HG03135 (cell line): ENCODE data around the gene CABP2.
"Not testable (repeated sequence)": the region's sequence is repeated elsewhere in the genome, so short reads cannot be mapped to it uniquely, and the experiment has no call there.

Source experiments
- ATAC-seq: cut with Tn5 transposase; IDR thresholded peaks from one replicate; pipeline ENCODE4 v1.9.1; 2021; ENCODE audit warnings: mild to moderate bottlenecking, moderate library complexity; ENCODE audit not compliant: unreplicated experiment

CABP2 gene

DNA sequence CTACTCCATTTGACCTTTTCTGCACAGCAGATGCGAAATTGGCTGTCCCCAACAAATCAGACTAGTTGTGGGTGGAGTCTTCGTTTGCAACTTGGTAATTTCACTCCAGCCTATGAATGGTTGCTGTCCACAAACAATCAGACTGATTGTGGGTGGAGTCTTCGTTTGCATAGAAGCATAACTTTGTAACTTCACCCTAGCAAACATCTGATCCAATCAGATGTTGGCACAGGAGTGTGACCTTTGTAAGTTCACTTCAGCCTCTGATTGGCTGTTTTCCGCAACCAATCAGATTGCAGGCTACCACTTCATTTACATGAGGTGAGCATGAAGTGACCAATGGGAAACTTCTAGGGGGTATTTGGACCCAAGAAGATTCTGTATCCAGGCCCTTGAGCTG lies 16.3 kb upstream of the CABP2 start:
- no peak for ATAC-seq

DNA sequence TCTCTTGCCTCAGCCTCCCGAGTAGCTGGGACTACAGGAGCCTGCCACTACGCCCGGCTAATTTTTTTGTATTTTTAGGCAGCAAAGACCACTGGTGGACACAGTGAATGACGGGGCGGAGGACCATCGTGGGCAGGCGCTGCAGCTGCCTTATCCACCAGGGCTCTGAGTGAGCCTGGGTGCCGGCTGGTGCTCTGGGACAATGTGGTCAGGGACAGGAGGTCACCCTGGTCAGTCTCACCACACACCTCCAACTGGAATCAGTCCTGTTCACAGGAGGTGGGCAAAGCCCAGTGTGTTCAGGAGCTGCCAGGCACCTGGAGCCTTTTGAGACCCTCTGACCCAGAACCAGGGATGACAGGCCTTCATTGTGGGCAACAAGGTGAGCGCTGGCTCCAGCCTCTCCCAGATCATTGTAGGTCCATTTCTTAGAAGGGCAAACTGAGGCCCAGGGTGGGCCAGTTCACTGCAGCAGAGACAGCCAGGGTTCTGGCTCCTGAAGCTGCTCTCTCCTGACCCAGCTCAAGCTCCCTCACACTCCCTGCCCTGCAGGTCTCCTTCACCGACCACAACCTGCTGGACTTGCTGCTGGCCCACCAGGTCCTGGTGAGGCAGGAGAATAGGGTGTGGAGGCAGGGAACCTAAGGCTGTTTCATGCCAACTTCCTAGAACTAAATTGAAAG lies 15.7 kb upstream of the CABP2 start:
- no peak for ATAC-seq

DNA sequence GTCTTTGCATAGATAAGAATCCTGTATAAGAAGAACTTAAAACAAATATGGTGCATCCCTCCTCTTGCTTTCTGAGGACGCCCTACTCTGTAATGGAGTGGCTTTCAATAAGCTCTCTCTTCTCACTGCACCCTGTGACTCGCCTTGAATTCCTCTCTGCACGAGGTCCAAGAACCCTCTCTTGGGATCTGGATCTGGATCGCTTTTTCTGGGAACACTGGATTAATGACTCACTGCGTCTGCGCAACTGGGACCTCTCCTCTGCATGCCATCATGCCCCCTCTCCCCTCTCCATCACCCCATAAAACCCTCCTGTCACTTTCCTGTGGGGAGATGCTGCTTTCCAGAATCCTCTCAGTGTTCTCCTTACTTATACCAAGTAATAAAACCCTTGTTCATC lies 15.1 kb upstream of the CABP2 start:
- no peak for ATAC-seq

DNA sequence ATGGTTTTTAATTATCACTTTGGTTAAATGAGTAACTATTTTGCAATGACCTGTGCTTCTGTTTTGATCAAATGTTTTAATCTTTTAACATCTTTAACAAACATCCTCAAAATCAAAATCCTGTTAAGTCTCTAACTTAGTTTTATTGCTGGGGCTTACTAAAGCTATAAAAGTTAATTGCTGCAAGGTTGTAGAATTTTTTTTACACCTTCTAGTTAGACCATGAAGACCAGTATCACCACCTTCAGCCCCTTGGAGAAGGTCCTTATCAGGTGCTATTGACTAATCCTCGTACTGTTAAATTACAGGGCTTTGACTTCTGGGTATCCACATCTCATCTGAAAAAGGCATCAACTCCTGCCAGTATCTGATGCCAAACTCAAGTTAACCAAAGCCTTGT lies 12.3 kb upstream of the CABP2 start:
- ATAC-seq = no peak

DNA sequence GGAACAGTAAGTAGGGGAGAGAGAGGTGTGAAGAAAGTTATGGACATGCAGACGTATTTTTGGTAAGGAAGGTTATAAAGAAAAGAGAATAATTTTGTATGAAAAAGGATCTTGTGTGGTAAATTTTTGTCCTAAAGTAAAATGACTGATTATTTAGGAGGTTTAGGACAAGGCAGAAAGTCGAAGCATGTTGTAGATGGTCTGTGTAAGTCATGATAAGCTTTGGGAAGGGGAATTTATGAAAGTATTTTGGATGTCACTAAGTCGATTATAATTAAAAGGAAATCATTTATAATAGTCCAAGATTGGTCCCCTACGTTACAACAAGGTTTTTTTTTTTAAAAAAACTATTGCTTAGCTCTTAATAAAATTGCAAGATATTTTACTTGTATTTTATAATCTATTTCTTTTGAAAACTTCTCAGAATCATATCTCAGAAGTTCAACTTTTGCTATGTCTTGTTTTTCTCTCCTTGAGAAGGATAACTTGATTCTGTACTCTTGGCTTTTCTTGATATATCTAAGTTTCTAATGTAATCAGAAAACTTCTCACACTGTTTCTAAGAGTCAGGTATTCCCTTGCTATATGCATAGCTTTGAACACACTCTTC lies 10.9 kb upstream of the CABP2 start:
- ATAC-seq = no peak

DNA sequence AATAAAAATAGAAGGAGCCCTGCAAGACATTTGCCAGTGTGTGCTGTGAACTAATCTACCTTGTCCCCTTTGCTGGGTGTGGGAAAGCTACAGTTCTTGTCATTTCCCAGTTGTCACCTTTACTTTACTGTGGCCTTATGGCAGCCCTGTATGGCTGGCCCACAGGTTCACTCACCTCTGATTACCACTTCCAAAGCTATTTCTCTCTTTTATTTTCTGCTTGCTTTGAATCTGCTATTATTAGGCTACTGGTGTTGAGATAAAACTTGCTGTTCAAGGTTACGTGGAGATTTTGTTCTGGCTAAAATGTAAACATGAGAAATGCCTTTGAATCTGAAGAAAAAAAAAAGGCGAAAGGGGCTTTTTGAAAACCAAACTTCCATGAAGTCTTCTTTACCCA lies 9.6 kb upstream of the CABP2 start:
- no peak for ATAC-seq

DNA sequence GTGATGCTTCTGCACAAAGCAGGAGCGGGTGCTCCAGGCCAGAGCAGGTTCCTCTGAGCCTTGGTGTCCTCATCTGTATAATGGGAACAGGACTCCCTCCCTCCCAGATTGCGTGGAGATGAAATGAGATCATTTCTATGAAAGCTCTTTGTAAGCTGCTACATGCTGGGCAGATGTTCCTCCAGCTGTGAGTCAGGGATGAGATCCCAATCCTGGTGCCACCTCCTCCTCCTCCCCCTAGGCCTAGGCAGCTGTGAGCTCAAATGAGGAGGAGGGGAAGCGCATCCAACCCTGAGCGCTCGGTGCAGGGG lies 7.0 kb upstream of the CABP2 start:
- no peak for ATAC-seq

DNA sequence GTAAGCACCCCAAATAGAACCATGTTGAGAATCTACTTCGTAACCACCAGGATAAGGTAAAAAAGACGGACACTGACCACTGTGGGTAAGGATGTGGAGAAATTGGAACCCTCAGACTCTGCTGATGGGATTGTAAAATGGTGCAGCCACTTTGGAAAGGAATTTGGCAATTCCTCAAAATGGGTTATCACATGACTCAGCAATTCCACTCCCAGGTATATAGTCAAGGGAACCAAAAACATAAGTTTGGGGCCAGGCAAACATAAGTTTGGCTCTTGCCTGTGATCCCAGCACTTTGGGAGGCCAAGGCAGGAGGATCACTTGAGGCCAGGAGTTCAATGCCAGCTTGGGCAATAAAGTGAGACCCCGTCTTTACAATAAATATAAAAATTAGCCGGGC lies 5.1 kb upstream of the CABP2 start:
- no peak for ATAC-seq

DNA sequence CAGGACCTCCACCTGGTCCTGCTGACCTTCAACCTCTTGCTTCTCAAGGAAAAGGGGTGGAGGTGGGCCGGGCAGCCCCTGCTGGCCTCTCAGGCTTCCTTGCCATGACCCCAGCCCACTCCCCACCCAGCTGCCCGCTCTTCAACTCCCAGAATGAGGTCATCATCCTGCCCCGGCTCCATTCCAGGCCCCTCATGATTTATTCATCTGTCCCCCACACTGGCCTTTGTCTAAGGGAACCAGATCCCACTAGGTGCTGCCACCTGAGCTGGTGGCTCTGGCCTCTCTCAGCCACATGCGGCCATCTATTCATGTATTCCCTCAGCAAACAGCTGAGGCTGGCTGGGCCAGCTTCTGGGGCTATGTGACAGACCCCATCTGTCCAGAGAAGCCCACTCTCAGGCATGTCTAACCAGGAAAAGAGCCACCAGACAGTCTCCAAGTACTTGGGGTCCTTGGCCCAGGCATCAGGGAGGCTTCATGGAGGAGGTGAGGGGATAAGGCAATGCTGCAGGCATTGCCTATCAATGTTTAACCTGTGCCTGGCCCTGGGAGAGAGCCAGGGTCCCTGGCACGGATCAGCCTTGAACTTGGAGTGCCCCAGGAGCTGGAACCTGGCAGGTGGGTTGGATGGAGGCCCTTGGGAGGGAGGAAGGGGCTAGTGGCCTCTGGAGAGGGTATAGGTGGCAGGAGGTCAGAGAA lies 2.2 kb upstream of the CABP2 start:
- no peak for ATAC-seq

DNA sequence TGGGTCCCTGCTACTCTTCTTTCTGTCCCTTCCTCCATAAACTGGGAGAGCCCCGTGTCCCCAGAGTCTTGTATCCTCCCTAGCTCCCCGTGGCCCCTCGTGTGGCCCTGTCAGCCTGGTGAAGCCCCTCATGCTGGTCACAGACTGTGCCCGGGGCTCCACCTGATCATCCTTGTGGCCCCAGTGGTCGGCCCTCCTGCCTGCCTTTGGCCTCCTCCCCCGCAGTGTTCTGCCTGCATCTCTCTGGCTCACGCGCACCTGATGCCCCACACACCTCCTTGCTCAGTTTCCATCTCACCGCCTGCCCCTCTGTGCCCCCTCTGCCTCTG lies 1.2 kb upstream of the CABP2 start:
- ATAC-seq = no peak

DNA sequence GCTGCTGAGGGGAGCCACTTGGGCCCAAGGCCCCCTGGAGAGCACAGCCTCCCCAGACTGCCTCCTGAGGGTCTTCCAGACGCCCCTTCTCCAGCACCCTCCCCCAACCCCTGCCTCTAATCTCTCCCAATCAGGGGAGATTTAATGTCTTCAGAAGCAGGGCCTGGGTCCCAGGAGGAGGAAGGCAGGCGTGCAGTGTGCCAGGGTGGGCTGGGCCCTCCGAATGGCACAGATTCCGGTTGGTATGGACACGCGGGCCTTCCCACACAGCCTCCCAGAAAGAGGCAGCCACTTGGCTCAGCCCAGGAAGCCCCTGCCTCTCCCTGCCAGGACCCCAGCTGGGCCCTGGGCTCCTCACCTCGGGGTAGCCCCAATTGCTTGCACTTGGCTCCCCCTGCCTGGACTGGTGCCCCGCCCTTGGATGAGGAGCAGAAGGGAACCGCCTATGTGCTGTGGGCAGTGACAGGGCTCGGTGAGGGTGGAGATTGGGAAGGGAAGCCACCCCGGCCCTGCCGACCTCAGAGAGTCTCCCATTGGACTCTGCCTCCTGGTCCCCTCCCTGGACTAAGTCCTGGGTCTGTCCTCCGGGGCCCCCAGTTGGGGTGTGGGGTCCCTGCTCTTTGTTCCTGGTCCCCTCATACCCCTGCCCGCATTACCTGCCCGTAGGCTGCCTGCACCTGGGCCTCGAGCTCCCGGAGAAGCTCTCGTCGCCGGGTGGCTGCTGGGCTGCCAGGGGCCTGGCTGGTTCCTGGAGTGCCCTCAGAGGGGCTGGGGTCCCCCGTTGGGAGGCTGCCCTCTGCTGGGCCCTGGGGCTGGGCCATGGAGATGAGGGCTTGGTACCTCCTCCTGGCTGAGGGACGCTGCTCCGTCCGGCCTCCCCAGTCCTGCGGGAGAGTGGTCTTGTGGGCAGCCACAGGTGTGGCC lies 572 bp upstream of the CABP2 start:
- ATAC-seq = no peak

DNA sequence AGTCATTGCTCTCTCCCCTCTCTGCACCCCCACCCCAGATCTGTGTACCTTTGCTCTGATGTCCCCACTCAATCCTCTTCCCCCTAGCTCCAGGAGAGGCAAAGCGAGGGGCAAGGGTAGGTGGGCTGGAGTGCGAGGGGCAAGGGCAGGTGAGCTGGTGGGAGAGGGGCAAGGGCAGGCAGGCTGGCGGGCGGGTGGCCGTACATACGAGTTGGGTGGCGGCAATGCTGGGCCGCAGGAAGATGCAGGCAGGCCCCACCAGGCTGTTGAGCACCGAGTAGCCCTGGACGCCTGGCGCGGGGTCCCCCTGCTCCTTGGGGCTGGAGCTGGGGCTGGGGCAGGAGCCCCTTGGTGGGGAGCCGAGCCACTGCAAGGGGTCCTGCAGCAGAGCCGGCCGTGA lies 908 bp downstream of the CABP2 start:
- no peak for ATAC-seq

DNA sequence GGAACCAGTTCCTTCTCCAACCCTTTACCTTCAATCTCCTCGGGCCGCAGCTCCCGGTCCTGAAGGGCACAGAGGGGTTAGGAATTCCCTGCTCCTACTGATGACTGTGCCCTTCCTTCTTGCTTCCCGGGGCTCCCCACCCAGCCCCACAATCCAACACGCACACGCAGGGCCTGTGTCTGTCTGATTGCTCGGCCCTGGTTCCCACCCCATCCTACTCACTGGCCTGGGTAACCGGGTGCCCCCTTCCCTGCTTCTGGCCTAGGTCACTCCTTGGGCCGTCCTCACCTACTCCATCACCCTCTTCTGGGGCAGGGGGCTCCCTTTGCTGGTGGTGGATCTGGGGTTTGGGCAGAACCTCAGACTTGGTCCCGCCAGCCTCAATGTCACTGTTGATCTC lies 1.3 kb downstream of the CABP2 start:
- ATAC-seq = no peak

DNA sequence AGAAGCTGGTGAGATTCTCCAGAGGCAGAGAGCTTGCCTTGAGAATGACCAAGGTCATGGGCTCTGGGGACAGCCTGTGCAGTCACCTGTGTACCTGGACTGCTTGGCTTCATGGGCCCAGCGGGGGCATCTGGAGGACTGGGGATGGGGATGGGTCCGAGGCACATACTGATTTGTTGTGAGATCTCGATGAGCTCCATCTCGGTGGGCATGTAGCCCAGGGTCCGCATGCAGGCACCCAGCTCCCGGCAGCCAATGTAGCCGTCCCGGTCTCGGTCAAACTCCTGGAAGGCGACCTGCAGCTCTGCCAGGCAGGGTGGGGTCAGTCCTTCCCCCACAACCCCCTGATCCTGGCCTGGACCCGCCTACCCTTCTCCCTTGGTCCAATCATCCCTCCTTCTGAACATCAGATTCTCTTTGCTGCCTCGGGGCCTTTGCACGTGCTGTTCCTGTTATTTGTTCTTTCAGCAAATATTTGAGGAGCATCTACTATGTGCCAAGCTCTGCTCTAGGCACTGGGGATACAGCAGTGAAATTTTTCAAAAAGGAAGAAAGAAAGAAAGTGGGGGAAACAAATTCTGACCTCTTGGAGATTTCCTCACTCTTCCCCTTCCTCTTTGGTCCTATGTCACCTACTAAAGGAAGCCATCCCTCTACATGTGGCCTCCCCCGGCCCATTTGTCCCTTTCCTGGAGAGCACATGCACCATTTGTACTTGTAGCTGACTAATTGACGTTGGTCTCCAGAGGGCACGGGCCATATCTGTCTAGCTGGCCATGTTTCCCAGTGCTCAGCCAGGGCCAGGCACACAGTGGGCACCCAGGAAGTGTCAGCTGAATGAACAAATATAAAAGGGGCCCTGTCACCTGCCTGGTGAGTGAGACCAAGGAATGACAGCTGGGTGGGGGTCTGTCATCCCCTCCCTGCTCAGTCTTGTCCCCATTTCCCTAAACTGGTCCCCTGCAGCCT lies 2.1 kb downstream of the CABP2 start:
- ATAC-seq = no peak

DNA sequence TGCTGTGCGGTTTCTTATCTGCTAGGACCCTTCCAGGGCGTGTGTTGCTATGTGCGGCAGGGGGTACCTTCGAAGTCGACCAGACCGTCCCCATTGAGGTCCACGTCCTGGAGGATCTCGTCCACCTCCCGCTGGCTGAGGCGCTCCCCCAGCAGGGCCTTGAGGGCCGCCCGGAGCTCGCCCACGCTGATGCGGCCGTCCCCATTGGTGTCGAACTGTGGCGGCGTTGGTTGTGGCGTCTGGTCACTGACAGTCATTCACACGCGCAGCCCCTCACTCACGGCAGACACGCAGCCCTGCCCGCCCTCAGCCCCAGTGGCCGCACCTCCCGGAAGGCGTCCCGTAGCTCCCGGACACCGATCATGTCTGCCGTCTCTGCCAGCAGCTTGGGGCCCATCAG lies 3.5 kb downstream of the CABP2 start:
- ATAC-seq = no peak

DNA sequence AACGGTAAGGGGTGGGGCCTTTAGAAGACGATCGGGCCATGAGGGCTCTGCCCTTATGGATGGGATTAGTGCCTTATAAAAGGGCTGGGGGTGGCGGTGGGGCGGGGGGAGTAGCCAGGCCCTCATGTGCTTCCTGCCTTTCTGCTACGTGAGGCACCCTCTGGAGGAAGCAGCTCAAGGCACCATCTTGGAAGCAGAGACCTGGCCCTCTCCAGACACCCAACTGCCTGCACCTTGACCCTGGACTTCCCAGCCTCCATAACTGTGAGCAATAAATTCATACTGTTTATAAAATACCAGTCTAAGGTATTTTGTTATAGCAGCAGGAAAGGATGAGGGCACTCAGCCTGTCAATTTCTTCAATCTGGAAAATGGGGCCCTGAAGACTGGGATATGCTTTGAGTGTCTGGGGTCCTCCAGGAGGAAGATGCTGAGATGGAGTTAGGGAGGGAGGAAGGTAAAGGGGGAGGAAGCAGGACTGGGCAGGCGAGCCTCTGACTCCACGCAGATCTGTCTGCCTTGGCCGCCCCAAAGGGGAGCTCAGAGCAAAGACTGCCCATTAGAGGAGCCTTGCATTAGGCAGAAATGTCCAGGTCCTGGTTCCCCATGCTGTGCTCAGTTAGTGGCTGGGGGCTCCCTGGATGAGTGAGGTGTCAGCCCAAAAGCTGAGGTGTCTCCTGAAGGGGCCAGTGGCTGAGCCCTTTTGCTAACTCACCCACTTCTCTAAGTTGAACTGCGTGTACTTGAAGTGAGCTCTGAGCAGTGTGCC lies 5.3 kb downstream of the CABP2 start:
- no peak for ATAC-seq

DNA sequence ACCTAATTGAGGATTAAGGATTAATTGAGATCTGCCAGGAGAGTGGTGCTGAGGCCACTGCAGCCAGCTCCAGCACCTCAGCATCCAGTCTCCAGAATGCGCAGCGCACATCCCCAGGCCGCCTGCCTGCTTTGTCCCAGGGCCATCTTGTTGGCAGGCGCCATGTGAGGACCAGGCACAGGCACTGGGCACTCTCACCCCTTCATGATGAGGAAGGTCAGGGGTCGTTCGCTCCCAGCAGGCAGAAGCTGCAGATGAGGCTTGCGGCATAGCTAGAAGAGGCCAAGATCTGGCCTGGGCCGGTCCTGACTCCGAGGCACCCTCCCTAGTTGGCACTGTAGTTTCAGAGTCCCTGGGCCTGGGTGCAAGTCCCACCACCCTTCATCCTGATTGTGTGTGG lies 6.4 kb downstream of the CABP2 start:
- no peak for ATAC-seq

DNA sequence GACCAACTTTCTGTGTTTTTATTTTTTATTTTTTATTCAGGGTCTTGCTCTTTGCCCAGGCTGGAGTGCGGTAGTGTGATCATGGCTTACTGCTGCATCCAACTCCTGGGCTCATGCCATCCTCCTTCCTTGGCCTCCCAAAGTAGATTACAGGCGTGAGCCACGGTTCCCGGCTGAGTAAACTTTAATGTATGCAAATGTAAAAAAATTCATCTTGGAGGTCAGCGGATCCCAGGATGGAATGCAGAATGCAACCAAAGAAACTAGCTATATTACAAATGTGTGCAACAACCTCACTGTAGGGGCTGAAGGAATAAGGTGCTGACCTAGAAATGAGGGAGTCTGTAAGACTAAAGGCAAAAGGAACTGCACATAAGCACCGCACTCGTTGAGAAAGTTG lies 9.1 kb downstream of the CABP2 start:
- ATAC-seq = no peak

DNA sequence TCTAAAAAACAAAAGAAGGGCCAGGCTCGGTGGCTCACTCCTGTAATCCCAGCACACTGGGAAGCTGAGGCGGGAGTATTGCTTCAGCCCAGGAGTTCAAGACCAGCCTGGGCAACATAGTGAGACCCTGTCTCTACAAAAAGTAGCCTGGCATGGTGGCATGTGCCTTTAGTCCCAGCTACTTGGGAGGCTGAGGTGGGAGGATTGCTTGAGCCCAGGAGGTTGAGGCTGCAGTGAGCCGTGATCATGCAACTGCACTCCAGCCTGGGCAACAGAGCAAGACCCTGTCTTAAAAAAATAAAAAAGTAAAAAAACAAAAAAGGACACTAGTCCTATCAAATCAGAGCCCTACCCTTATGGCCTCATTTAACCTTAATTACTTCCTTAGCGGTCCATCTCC lies 11.7 kb downstream of the CABP2 start:
- ATAC-seq = not testable (repeated sequence)

DNA sequence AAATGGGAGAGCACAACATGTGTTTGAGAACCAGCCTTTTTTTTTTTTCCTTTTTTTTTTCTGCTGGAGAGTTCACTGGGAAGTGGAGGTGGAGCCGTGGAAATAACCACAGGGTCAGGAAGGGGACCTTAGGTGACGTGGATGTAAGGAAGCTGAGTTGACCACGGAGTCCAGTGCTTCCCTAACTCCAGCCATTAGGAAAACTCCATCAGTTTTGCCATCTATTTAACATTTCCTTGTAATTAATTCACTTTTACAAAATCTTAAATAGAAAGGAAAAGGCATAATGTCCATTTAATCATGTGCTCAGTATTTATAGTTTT lies 13.3 kb downstream of the CABP2 start:
- ATAC-seq = no peak
